GM12878 (cell line): ENCODE measurements around the gene TGDS.

Experiments used
- BMI1 ChIP-seq: fragments of 450-650 bp; IDR thresholded peaks from 2 replicates; pipeline ENCODE4 v1.6.1; 2016; ENCODE audit warnings: mild to moderate bottlenecking, moderate library complexity, borderline replicate concordance
- HDAC6 ChIP-seq: fragments of 200-600 bp; sonication (generic); IDR thresholded peaks from one replicate; pipeline ENCODE4 v1.8.0; 2017; ENCODE audit warnings: antibody characterized with exemption; ENCODE audit not compliant: unreplicated experiment
- NFIC ChIP-seq: IDR thresholded peaks from 2 replicates; pipeline ENCODE4 v1.6.1; 2012; ENCODE audit warnings: low read depth, mild to moderate bottlenecking, inconsistent platforms, low read length, moderate library complexity
- NFYB ChIP-seq: IDR thresholded peaks from 2 replicates; pipeline ENCODE4 v1.6.1; 2011; ENCODE audit warnings: low read depth, mild to moderate bottlenecking, low read length, improper control_type of control experiment, moderate library complexity; ENCODE audit not compliant: insufficient read depth
- SKIL ChIP-seq: fragments of 450-650 bp; IDR thresholded peaks from 2 replicates; pipeline ENCODE4 v1.6.1; 2017; ENCODE audit warnings: mild to moderate bottlenecking, low read depth, inconsistent platforms; ENCODE audit not compliant: poor library complexity, severe bottlenecking
- YY1 ChIP-seq: IDR thresholded peaks from 2 replicates; pipeline ENCODE4 v1.6.1; 2011; ENCODE audit warnings: low read depth, mild to moderate bottlenecking, low read length
- ZBTB11 ChIP-seq: fragments of 450-650 bp; formaldehyde crosslinking; IDR thresholded peaks from 2 replicates; pipeline ENCODE4 v1.5.0; 2022; ENCODE audit warnings: mild to moderate bottlenecking, missing genetic modification characterization
- TF ChIP-seq, protein P1 (sequence below), 3 experiments: IDR thresholded peaks in 2 of 3; conservative IDR thresholded peaks in 1 of 3; 2 replicates each; pipeline ENCODE4 v1.5.1; 2011; ENCODE audit warnings: low read depth in 3 of 3, low read length in 3 of 3, mild to moderate bottlenecking in 3 of 3, control low read depth in 2 of 3, moderate library complexity in 2 of 3, inconsistent platforms in 1 of 3, mixed read lengths in 1 of 3; ENCODE audit not compliant: control insufficient read depth in 2 of 3, insufficient read depth in 1 of 3; ENCODE audit errors: extremely low read depth in 1 of 3

- TF ChIP-seq NFIC (no peak), ZBTB11 (CRISPR knock-in tag) (no peak), SKIL (no peak), BMI1 (no peak), NFYB (no peak), YY1 (no peak), HDAC6 (no peak)
- TF ChIP-seq, protein P1, sequence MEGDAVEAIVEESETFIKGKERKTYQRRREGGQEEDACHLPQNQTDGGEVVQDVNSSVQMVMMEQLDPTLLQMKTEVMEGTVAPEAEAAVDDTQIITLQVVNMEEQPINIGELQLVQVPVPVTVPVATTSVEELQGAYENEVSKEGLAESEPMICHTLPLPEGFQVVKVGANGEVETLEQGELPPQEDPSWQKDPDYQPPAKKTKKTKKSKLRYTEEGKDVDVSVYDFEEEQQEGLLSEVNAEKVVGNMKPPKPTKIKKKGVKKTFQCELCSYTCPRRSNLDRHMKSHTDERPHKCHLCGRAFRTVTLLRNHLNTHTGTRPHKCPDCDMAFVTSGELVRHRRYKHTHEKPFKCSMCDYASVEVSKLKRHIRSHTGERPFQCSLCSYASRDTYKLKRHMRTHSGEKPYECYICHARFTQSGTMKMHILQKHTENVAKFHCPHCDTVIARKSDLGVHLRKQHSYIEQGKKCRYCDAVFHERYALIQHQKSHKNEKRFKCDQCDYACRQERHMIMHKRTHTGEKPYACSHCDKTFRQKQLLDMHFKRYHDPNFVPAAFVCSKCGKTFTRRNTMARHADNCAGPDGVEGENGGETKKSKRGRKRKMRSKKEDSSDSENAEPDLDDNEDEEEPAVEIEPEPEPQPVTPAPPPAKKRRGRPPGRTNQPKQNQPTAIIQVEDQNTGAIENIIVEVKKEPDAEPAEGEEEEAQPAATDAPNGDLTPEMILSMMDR (IDR thresholded peaks at IDR 0.05 in 2 of 3, conservative IDR thresholded peaks at IDR 0.05 in 1 of 3; ENCODE audit: control insufficient read depth in 2 of 3, extremely low read depth in 1 of 3, insufficient read depth in 1 of 3, low read depth in 3 of 3, low read length in 3 of 3), result no peak
Observed at GRCh38 chr13:94598281-94598680, 2.3 kb upstream of the TGDS start.
